Measurements from ENCODE around the gene ABCB8.

Gene ABCB8

DNA sequence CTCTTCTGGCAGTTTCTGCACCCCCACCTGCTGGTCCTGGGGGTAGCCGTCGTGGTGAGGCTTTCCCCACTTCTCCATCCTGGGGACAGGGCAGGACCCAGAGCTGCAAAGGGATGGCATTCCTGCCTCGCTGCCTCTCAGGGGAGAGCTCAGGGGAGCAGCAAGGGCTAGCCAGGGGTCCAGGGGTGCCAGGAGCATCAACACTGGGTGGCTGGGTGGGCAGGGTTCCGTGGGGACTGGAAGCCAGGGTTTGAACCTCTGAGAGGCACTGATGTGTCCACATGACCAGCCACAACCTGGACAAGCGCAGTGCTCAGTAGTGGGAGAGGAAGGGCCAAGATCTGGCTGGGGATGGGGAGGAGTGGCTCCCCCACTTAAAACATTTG is 5.6 kb downstream of the ABCB8 start:
- Histone ChIP-seq H3K27me3 (ENCODE audit: insufficient read depth, low read length, poor library complexity, severe bottlenecking) (no peaks in the 10 kb centered on the region), H3K36me3 (ENCODE audit: insufficient read depth, low read length) (no peaks in the 10 kb centered on the region), H2AFZ (ENCODE audit: low read length) (no peak overlapping the region), H3K4me3 (ENCODE audit: low read length, poor library complexity, severe bottlenecking) (no peak overlapping the region), H3K9me3 (ENCODE audit: insufficient read depth, low read depth, low read length) (no peaks in the 10 kb centered on the region), H3K4me2 (ENCODE audit: low read depth, low read length, poor library complexity, severe bottlenecking) (no peak overlapping the region), H3K9me2 (replicated peaks; ENCODE audit: low read depth, low read length) (no peaks in the 10 kb centered on the region), H3F3A (ENCODE audit: low read depth) (no peaks in the 10 kb centered on the region), H3K4me1 (ENCODE audit: insufficient read depth, low read length, poor library complexity, severe bottlenecking) (peaks cover 16% of the 10 kb centered on the region), H3K79me2 (ENCODE audit: insufficient read depth, low read length) (peaks cover 4% of the 10 kb centered on the region; the same call in 1 of the 2 replicates), H3K9ac (ENCODE audit: low read depth, low read length, poor library complexity, severe bottlenecking) (no peak overlapping the region), H4K20me1 (ENCODE audit: insufficient read depth, low read length, poor library complexity, severe bottlenecking) (no peaks in the 10 kb centered on the region)
- TF ChIP-seq EZH2phosphoT487 (IDR thresholded peaks at IDR 0.05; ENCODE audit: borderline replicate concordance): no peak
- TF ChIP-seq CTCF (conservative IDR thresholded peaks at IDR 0.05; ENCODE audit: low read length): no peak

DNA sequence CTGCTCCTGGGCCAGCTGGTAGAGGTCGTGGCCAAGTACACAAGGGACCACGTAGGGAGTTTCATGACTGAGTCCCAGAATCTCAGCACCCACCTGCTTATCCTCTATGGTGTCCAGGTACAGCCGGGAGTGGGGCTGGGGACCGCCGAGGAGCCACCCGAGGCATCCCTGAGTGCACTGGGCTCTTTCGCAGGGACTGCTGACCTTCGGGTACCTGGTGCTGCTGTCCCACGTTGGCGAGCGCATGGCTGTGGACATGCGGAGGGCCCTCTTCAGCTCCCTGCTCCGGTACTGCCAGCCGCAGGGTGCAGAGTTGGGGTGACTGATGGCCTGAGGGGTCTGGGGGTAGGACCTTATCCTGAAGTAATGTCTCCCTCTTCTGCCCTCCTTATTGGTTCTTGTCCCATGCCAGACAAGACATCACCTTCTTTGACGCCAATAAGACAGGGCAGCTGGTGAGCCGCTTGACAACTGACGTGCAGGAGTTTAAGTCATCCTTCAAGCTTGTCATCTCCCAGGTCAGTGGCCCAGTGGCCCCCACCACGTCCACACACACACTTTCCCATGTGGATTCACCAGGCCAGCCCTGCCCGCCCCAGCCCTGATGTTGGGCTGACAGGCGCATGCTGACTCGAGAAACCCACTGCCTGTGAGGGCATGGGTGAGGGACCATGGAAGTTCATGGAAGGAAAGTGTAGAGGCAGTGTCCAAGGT is 6.2 kb downstream of the ABCB8 start:
- Histone ChIP-seq H3K4me1 (ENCODE audit: insufficient read depth, low read length, poor library complexity, severe bottlenecking) (peaks cover 17% of the 10 kb centered on the region), H2AFZ (ENCODE audit: low read length) (no peak overlapping the region), H3F3A (ENCODE audit: low read depth) (peaks cover under 1% of the 10 kb centered on the region; the same call in 1 of the 2 replicates)

DNA sequence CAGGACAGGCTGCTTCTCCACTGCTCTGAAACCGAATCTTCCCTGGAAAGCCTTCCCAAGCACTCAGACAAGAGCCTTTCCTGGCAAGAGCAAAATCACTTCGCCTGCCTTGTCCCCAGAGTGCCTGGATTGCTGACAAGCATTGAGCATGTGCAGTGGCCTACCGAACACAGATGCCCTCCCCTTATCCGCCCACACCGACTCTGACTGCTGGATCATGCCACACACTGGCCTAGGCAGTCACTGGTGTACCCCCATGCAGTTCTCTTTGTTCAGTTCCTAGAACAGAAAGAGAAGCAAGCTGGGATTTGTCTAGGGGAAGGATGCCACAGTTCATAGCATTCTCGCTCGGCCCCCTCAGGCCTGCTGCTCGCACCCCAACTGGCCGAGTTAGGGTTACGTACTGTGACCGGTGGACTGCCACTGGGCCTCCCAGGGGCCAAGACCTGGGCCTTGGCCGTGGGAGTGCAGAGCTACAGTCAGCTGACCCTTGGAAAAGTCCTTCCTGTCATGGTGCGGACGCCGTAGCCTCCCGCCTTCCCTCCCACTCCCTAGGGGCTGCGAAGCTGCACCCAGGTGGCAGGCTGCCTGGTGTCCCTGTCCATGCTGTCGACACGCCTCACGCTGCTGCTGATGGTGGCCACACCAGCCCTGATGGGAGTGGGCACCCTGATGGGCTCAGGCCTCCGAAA is 6.9 kb downstream of the ABCB8 start:
- H3K4me3 ChIP-seq (ENCODE audit: low read length, poor library complexity, severe bottlenecking): no peak overlapping the region
- no peaks in the 10 kb centered on the region for H4K20me1 ChIP-seq (ENCODE audit: insufficient read depth, low read length, poor library complexity, severe bottlenecking)
- H3K4me2 ChIP-seq (ENCODE audit: low read depth, low read length, poor library complexity, severe bottlenecking): no peak overlapping the region
- H3K79me2 ChIP-seq (ENCODE audit: insufficient read depth, low read length): no peaks in the 10 kb centered on the region
- H3K9me3 ChIP-seq (ENCODE audit: insufficient read depth, low read depth, low read length): no peaks in the 10 kb centered on the region
- no peaks in the 10 kb centered on the region for H3K36me3 ChIP-seq (ENCODE audit: insufficient read depth, low read length)
- TF ChIP-seq CTCF (conservative IDR thresholded peaks at IDR 0.05; ENCODE audit: low read length): no peak
- TF ChIP-seq EZH2phosphoT487 (IDR thresholded peaks at IDR 0.05; ENCODE audit: borderline replicate concordance): no peak
- no peaks in the 10 kb centered on the region for H3K27me3 ChIP-seq (ENCODE audit: insufficient read depth, low read length, poor library complexity, severe bottlenecking)
- H2AFZ ChIP-seq (ENCODE audit: low read length): no peak overlapping the region
- H3F3A ChIP-seq (ENCODE audit: low read depth): peaks cover 2% of the 10 kb centered on the region; the same call in 1 of the 2 replicates
- H3K9me2 ChIP-seq (replicated peaks; ENCODE audit: low read depth, low read length): no peaks in the 10 kb centered on the region
- peaks cover 22% of the 10 kb centered on the region for H3K4me1 ChIP-seq (ENCODE audit: insufficient read depth, low read length, poor library complexity, severe bottlenecking)
- H3K9ac ChIP-seq (ENCODE audit: low read depth, low read length, poor library complexity, severe bottlenecking): no peak overlapping the region

More for the DNA sequence above, 6.2 kb downstream of the ABCB8 start:
- no peaks in the 10 kb centered on the region for H3K36me3 ChIP-seq (ENCODE audit: insufficient read depth, low read length)
- TF ChIP-seq CTCF (conservative IDR thresholded peaks at IDR 0.05; ENCODE audit: low read length) (no peak), EZH2phosphoT487 (IDR thresholded peaks at IDR 0.05; ENCODE audit: borderline replicate concordance) (no peak)
- H4K20me1 ChIP-seq (ENCODE audit: insufficient read depth, low read length, poor library complexity, severe bottlenecking): no peaks in the 10 kb centered on the region
- no peak overlapping the region for H3K4me2 ChIP-seq (ENCODE audit: low read depth, low read length, poor library complexity, severe bottlenecking)
- no peak overlapping the region for H3K9ac ChIP-seq (ENCODE audit: low read depth, low read length, poor library complexity, severe bottlenecking)
- H3K9me3 ChIP-seq (ENCODE audit: insufficient read depth, low read depth, low read length): no peaks in the 10 kb centered on the region
- no peaks in the 10 kb centered on the region for H3K79me2 ChIP-seq (ENCODE audit: insufficient read depth, low read length)
- H3K4me3 ChIP-seq (ENCODE audit: low read length, poor library complexity, severe bottlenecking): no peak overlapping the region
- no peaks in the 10 kb centered on the region for H3K27me3 ChIP-seq (ENCODE audit: insufficient read depth, low read length, poor library complexity, severe bottlenecking)
- no peaks in the 10 kb centered on the region for H3K9me2 ChIP-seq (replicated peaks; ENCODE audit: low read depth, low read length)
